Measurements from ENCODE around the gene TAPBP. TPM values are rescaled to one million over a fixed set of nuclear protein-coding genes. Genes with fewer than 3 reads are reported as not detected.
A peak's percentile ranks its signal among the peaks of the same experiment; 100 is the strongest.

TAPBP gene
- total RNA-seq, 4 donors from 2014 or later = 71.2 to 91.8 (median 89.7) TPM

- Histone ChIP-seq H3K27ac (no peak overlapping the region), H3K27me3 (no peaks in the 10 kb centered on the region), H3K4me3 (no peak overlapping the region), H3K9me3 (no peaks in the 10 kb centered on the region), H3K36me3 (peaks cover 0 to 79% (median under 1%) of the 10 kb centered on the region in 3 donors), H3K4me1 (no peaks in the 10 kb centered on the region)
- DNase-seq (ENCODE audit: low spot score in 2 of 2) = no peak
- TF ChIP-seq POLR2A (IDR thresholded peaks at IDR 0.05) (no peak), EP300 (IDR thresholded peaks at IDR 0.05) (no peak), CTCF (IDR thresholded peaks at IDR 0.05) (no peak)
- 92 to 99% methylated on average over 5 of the region's 5 CpGs for WGBS, 2 donors
These were observed 54.8 kb downstream of the TAPBP start for GRCh38 chr6:33259032-33259431.

- Histone ChIP-seq H3K4me1 (peaks cover 0 to 14% (median 10%) of the 10 kb centered on the region in 4 donors), H3K27me3 (no peaks in the 10 kb centered on the region), H3K36me3 (peaks cover 0 to 48% (median 0%) of the 10 kb centered on the region in 3 donors), H3K4me3 (no peak overlapping the region), H3K27ac (no peak overlapping the region), H3K9me3 (no peaks in the 10 kb centered on the region)
- TF ChIP-seq POLR2A (IDR thresholded peaks at IDR 0.05) (no peak), CTCF (IDR thresholded peaks at IDR 0.05) (no peak), EP300 (IDR thresholded peaks at IDR 0.05) (no peak)
- WGBS, 2 donors = 95 to 96% methylated on average over 4 of the region's 4 CpGs
- no peak for DNase-seq (ENCODE audit: low spot score in 2 of 2)
These were observed 59.3 kb downstream of the TAPBP start for GRCh38 chr6:33254591-33254990.

GRCh38 chr6:33252759-33253158 is 61.1 kb downstream of the TAPBP start:
- H3K4me3 ChIP-seq = no peak overlapping the region
- DNase-seq (ENCODE audit: low spot score in 2 of 2) = no peak
- no peak for TF ChIP-seq EP300 (IDR thresholded peaks at IDR 0.05)
- TF ChIP-seq CTCF (IDR thresholded peaks at IDR 0.05) = no peak
- TF ChIP-seq POLR2A (IDR thresholded peaks at IDR 0.05) = no peak
- H3K27ac ChIP-seq = no peak overlapping the region
- H3K27me3 ChIP-seq = no peaks in the 10 kb centered on the region
- H3K4me1 ChIP-seq = peaks cover 0 to 27% (median 16%) of the 10 kb centered on the region in 4 donors
- H3K36me3 ChIP-seq = peaks cover 0 to 32% (median 0%) of the 10 kb centered on the region in 3 donors
- no peaks in the 10 kb centered on the region for H3K9me3 ChIP-seq

GRCh38 chr6:33251395-33252012 is 62.4 kb downstream of the TAPBP start:
- no peak for TF ChIP-seq POLR2A (IDR thresholded peaks at IDR 0.05)
- Histone ChIP-seq H3K36me3 (peaks cover 0 to 22% (median 0%) of the 10 kb centered on the region in 3 donors), H3K4me3 (no peak overlapping the region), H3K27ac (no peak overlapping the region), H3K9me3 (no peaks in the 10 kb centered on the region), H3K27me3 (no peaks in the 10 kb centered on the region), H3K4me1 (peaks cover 0 to 29% (median 17%) of the 10 kb centered on the region in 4 donors)
- no peak for DNase-seq (ENCODE audit: low spot score in 2 of 2)
- WGBS, 2 donors = 81 to 83% methylated on average over 6 of the region's 6 CpGs

GRCh38 chr6:33250731-33251130 is 63.1 kb downstream of the TAPBP start:
- WGBS, 2 donors = 89 to 97% methylated on average over 13 of the region's 13 CpGs
- H3K36me3 ChIP-seq = peaks cover 0 to 22% (median 0%) of the 10 kb centered on the region in 3 donors
- H3K4me3 ChIP-seq = no peak overlapping the region
- DNase-seq (ENCODE audit: low spot score in 2 of 2) = no peak
- peak overlapping the region in 2 of 4 donors; percentile 89 to 98 for H3K27ac ChIP-seq
- no peak for TF ChIP-seq POLR2A (IDR thresholded peaks at IDR 0.05)
- TF ChIP-seq CTCF (IDR thresholded peaks at IDR 0.05) = no peak
- TF ChIP-seq EP300 (IDR thresholded peaks at IDR 0.05) = no peak
- peaks cover 0 to 29% (median 17%) of the 10 kb centered on the region in 4 donors for H3K4me1 ChIP-seq
- H3K27me3 ChIP-seq = no peaks in the 10 kb centered on the region
- no peaks in the 10 kb centered on the region for H3K9me3 ChIP-seq

All from tibial nerve (tissue), 4 donors.